ENCODE data around the gene ZNF579.

The ZNF579 gene

GRCh38 chr19:55619286-55619685 lies 38.6 kb upstream of the ZNF579 start:
- no peak overlapping the region for H3K27ac ChIP-seq
- no peak for TF ChIP-seq CTCF (IDR thresholded peaks at IDR 0.05; ENCODE audit: low read depth, low read length, missing control alignments)
- H3K4me3 ChIP-seq (ENCODE audit: low read depth, low read length), result no peak overlapping the region
- H3K27me3 ChIP-seq (replicated peaks), result no peaks in the 10 kb centered on the region
- peaks cover 35% of the 10 kb centered on the region for H3K36me3 ChIP-seq (replicated peaks)
- DNase-seq, result no peak
- in situ Hi-C loops (cut with HindIII; ENCODE audit: low pct_ligation_motif_present, low sequenced_read_pairs), result loop anchor here (25.0 kb wide), 1 partner anchor 232 kb away; the partner anchor contains the start of genes RPL28, TMEM190 and TMEM238

- Histone ChIP-seq H3K27me3 (replicated peaks) (no peaks in the 10 kb centered on the region), H3K27ac (no peak overlapping the region), H3K36me3 (replicated peaks) (peaks cover 35% of the 10 kb centered on the region), H3K4me3 (ENCODE audit: low read depth, low read length) (no peak overlapping the region)
- in situ Hi-C loops (cut with HindIII; ENCODE audit: low pct_ligation_motif_present, low sequenced_read_pairs), result loop anchor here (25.0 kb wide), 1 partner anchor 231 kb away; the partner anchor contains the start of genes RPL28, TMEM190 and TMEM238
- no peak for TF ChIP-seq CTCF (IDR thresholded peaks at IDR 0.05; ENCODE audit: low read depth, low read length, missing control alignments)
- DNase-seq, result no peak
Observed at GRCh38 chr19:55618426-55618825, 37.8 kb upstream of the ZNF579 start.

- H3K27me3 ChIP-seq (replicated peaks), result no peaks in the 10 kb centered on the region
- in situ Hi-C loops (cut with HindIII; ENCODE audit: low pct_ligation_motif_present, low sequenced_read_pairs), result loop anchor here (25.0 kb wide), 1 partner anchor 230 kb away; the partner anchor contains the start of genes RPL28, TMEM190 and TMEM238
- no peak for TF ChIP-seq CTCF (IDR thresholded peaks at IDR 0.05; ENCODE audit: low read depth, low read length, missing control alignments)
- no peak overlapping the region for H3K4me3 ChIP-seq (ENCODE audit: low read depth, low read length)
- no peak overlapping the region for H3K27ac ChIP-seq
- no peak for DNase-seq
- peaks cover 35% of the 10 kb centered on the region for H3K36me3 ChIP-seq (replicated peaks)
Observed at GRCh38 chr19:55617426-55617825, 36.8 kb upstream of the ZNF579 start.

- Histone ChIP-seq H3K27me3 (replicated peaks) (no peaks in the 10 kb centered on the region), H3K4me3 (ENCODE audit: low read depth, low read length) (no peak overlapping the region), H3K27ac (no peak overlapping the region), H3K36me3 (replicated peaks) (peaks cover 35% of the 10 kb centered on the region)
- no peak for TF ChIP-seq CTCF (IDR thresholded peaks at IDR 0.05; ENCODE audit: low read depth, low read length, missing control alignments)
- no peak for DNase-seq
- in situ Hi-C loops (cut with HindIII; ENCODE audit: low pct_ligation_motif_present, low sequenced_read_pairs), result loop anchor here (25.0 kb wide), 1 partner anchor 229 kb away; the partner anchor contains the start of genes RPL28, TMEM190 and TMEM238
Observed at GRCh38 chr19:55616395-55616875, 35.8 kb upstream of the ZNF579 start.

- no peak for DNase-seq
- peaks cover 30% of the 10 kb centered on the region for H3K36me3 ChIP-seq (replicated peaks)
- in situ Hi-C loops (cut with HindIII; ENCODE audit: low pct_ligation_motif_present, low sequenced_read_pairs), result loop anchor here (25.0 kb wide), 1 partner anchor 228 kb away; the partner anchor contains the start of genes RPL28, TMEM190 and TMEM238
- H3K4me3 ChIP-seq (ENCODE audit: low read depth, low read length), result no peak overlapping the region
- no peaks in the 10 kb centered on the region for H3K27me3 ChIP-seq (replicated peaks)
- H3K27ac ChIP-seq, result no peak overlapping the region
- no peak for TF ChIP-seq CTCF (IDR thresholded peaks at IDR 0.05; ENCODE audit: low read depth, low read length, missing control alignments)
Observed at GRCh38 chr19:55615543-55616394, 35.1 kb upstream of the ZNF579 start.

Measured in brain microvascular endothelial cell (primary cell).